C4-2B (cell line): ENCODE results near the gene AFMID.

Experiments used
- H3K27ac ChIP-seq: fragments of 450-650 bp; 2 replicates; pipeline ENCODE4 v1.5.1; 2017
- CTCF ChIP-seq: fragments of 450-650 bp; conservative IDR thresholded peaks from 2 replicates; pipeline ENCODE4 v1.5.1; 2017; ENCODE audit warnings: mild to moderate bottlenecking
- ZFX ChIP-seq: fragments of 450-650 bp; IDR thresholded peaks from 2 replicates; pipeline ENCODE4 v1.6.1; 2017

AFMID gene

DNA sequence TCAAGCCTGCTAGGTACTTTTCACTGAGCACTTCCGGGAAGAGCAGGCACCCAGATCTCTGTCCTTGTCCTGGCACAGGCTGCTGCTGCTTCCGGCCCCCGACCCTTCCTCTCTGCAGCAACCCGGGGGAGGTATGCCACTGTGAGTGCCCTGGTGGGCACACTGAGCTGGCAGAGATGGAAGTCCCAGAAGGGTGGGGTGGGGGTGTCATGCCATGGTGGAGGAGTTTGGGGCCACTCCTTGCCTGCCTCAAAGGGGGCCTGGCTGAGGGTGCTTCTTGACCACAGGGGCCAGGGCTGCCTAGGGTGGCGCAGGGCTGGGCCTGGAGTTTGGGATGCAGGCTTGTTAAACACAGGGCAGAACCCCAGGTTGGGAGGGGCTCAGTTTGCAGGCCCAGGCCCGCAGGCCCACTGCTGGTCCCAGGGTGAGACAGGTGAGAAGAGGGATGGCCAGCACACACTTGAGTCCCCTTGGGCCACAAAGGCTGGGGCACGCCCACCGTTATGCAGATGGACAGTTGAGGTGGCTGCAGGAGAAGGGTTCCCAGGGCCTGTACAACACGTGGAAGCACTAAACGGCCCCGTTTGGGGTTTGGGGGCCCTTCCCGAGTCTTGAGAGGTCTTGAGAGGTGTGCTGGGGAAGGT lies 53.0 kb downstream of the AFMID start:
- TF ChIP-seq CTCF (no peak), ZFX (no peak)
- no peak overlapping the region for H3K27ac ChIP-seq

DNA sequence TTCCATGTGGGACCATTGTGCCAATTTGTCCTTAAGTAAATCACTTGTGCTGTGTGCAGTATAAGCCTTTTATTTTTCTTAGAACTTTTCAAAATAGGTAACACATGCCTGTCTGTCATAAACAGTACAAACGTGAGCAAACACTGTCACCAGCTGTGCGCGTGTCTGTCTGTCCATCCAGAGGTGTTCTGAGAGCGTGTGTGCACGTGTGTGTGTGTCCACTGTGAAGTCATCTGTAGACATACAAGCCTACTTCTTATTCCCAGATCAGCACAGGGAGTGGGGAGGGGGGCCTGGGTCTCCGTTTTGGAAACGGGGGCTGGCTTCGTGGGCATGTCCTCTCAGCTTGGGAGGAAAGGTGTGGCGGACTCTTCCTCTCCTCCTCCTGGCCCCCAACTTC lies 53.7 kb downstream of the AFMID start:
- TF ChIP-seq CTCF, result no peak
- TF ChIP-seq ZFX, result no peak
- H3K27ac ChIP-seq, result no peak overlapping the region

GRCh38 chr17:78241277-78242023 lies 54.3 kb downstream of the AFMID start:
- H3K27ac ChIP-seq, result no peak overlapping the region
- TF ChIP-seq CTCF (no peak), ZFX (no peak)

DNA sequence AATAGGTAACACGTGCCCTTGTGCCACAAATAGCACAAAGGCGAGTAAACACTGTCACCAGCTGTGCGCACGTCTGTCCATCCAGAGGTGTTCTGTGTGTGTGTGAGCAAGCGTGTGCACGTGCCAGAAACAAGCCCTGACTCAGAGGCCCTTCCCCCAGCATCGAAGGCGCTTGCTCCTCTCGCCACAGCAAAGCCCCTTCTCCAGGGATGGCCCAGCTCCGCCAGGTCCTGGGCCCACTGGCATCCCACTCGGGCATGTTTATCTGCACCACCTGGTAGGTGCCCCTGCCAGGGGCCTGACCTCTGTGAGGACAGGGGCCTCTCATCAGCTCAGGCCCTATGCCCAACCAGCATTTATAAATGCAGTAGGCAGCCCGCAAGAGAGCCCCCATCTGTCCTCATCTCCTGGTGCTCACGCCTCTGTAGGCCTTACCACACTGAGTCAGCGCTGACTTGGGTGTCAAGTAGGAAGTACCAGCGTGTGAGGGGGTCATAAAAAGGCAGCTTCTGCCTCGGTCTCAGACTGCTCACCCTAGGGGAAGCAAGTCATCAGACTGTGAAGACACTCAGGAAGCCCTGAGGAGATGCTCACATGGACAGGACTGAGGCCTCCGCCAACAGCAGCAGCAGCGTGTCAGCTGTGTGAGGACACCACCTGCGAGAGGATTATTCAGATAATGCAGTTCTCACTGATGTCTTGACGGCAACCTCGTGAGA lies 55.0 kb downstream of the AFMID start:
- no peak for TF ChIP-seq CTCF
- no peak for TF ChIP-seq ZFX
- H3K27ac ChIP-seq, result no peak overlapping the region

- H3K27ac ChIP-seq, result no peak overlapping the region
- TF ChIP-seq CTCF, result no peak
- TF ChIP-seq ZFX, result no peak
Observed at GRCh38 chr17:78247304-78247703, 60.1 kb downstream of the AFMID start.

DNA sequence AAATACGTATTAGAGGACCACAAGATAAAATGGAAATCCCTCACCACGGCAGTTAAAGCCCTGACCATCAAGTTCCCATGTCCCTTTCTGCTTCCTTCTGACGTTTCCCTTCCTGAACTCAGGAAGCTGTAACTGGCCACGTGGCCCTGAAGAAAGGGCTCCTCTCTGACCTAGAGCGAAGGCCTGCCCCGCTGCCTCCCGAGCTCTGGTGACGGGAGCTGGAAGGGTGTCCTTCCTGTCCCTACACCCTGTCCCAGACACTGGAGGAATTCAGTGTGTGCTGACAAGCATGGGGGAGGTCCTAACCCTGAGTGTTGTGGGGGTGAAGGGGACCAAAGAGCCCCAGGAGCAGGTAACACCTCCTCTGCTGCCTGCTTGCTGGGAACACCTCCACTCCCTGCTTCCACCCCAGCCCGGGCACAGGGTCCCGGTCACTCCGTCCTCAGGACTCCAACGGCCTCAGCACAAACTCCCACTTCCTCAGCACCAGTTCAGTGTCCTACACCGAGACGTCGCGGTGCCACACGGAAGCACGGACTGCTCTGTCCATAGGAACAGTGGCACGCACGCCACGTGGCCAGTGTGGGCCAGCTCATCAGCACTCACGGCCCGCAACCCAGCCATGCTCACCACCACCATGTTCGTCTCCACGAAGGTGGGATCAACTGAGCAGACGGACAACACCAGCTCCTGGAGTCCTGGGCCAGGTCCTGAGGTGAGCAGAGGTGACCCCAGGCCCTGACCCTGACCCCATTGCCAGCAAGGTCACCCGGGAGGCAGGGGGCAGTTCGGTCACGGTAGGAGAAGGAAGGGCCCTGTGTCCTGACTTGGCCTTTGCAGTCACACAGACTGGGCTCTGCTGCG lies 61.1 kb downstream of the AFMID start:
- no peak for TF ChIP-seq CTCF
- TF ChIP-seq ZFX, result no peak

More for the DNA sequence above, 61.1 kb downstream of the AFMID start:
- H3K27ac ChIP-seq, result no peak overlapping the region
